ENCODE measurements around the gene BACE2.

- no peak for TF ChIP-seq CTCF (IDR thresholded peaks at IDR 0.05; ENCODE audit: poor library complexity, severe bottlenecking)
- TF ChIP-seq EP300 (conservative IDR thresholded peaks at IDR 0.05; ENCODE audit: poor library complexity, severe bottlenecking) = no peak
- no peak for TF ChIP-seq MXI1 (conservative IDR thresholded peaks at IDR 0.05; ENCODE audit: poor library complexity, severe bottlenecking)
- TF ChIP-seq EZH2 (IDR thresholded peaks at IDR 0.05; ENCODE audit: borderline replicate concordance, insufficient read depth, low read length, poor library complexity, severe bottlenecking) = no peak
- no peak for TF ChIP-seq REST (IDR thresholded peaks at IDR 0.05; ENCODE audit: borderline replicate concordance)
- no peak for TF ChIP-seq POLR2AphosphoS5 (IDR thresholded peaks at IDR 0.05)
- no peak for TF ChIP-seq RAD21 (conservative IDR thresholded peaks at IDR 0.05)
Observed at GRCh38 chr21:41290106-41290799, 122.3 kb downstream of the BACE2 start.
